HepG2 (cell line): Measurements from ENCODE around the gene ARFIP1. TPM values are rescaled to one million over a fixed set of nuclear protein-coding genes. Genes with fewer than 3 reads are reported as not detected.
"Not testable (repeated sequence)": the region's sequence is repeated elsewhere in the genome, so short reads cannot be mapped to it uniquely, and the experiment has no call there.

ENCODE experiments used
- ATAC-seq: fragments of 200-7000 bp; cut with Tn5 transposase; 3 replicates; pipeline ENCODE4 v1.9.1; 2020; ENCODE audit warnings: mild to moderate bottlenecking, moderate library complexity
- BruUV-seq: library from RNA; stranded (reverse); fragments of 400-500 nt; replicated peaks from 2 replicates; lab custom pipeline; 2021; lab: Mats Ljungman, UMichigan
- CTCF ChIA-PET: fragments of 300-600 bp; formaldehyde crosslinking; extraction: SDS; loops from one replicate; lab custom pipeline; 2021; ENCODE audit warnings: low total read pairs, inconsistent platforms, low intra/inter-chr PET ratio; lab: Yijun Ruan, JAX
- POLR2A ChIA-PET: fragments of 350-600 bp; sonication (Branson Sonifier 250); formaldehyde crosslinking; loops from one replicate; lab custom pipeline; 2020; ENCODE audit warnings: antibody characterized with exemption, inconsistent platforms; lab: Yijun Ruan, JAX
- DNase-seq: peaks from one replicate; pipeline ENCODE4 v3.0.0-alpha.2; 2015; ENCODE audit warnings: low spot score
- FAIRE-seq: peaks from 3 replicates; lab custom pipeline; 2011; peaks lifted over from hg19 to GRCh38; lab: Jason Lieb, UNC
- H2AFZ ChIP-seq: one replicate; pipeline ENCODE4 v1.6.1; 2011; ENCODE audit warnings: low read length, inconsistent platforms
- H3K27ac ChIP-seq: fragments of 300-600 bp; 3 replicates; pipeline ENCODE4 v1.8.0; 2011; ENCODE audit warnings: mixed run types, mild to moderate bottlenecking, mixed read lengths, low read length, inconsistent platforms; ENCODE audit not compliant: insufficient read depth; ENCODE audit errors: extremely low read length
- H3K27me3 ChIP-seq, 2 experiments: fragments of 200-600 bp in 1 of 2; 2 replicates in 1 of 2; 3 replicates in 1 of 2; pipeline versions ENCODE4 v1.6.0 to v1.8.0; 2011; ENCODE audit warnings: low read length in 2 of 2, mild to moderate bottlenecking in 2 of 2, moderate library complexity in 2 of 2, inconsistent platforms in 1 of 2; ENCODE audit not compliant: insufficient read depth in 2 of 2, control insufficient read depth in 1 of 2
- H3K36me3 ChIP-seq, 2 experiments: fragments of 200-600 bp in 1 of 2; replicated peaks in 1 of 2; 2 replicates in 1 of 2; 3 replicates in 1 of 2; pipeline versions ENCODE4 v1.5.1 to v1.8.0; 2011; ENCODE audit warnings: low read length in 2 of 2, inconsistent platforms in 1 of 2; ENCODE audit not compliant: insufficient read depth in 2 of 2, control insufficient read depth in 1 of 2
- H3K4me1 ChIP-seq: 2 replicates; pipeline ENCODE4 v1.5.1; 2012; ENCODE audit warnings: low read length, inconsistent platforms; ENCODE audit not compliant: insufficient read depth
- H3K4me2 ChIP-seq: 2 replicates; pipeline ENCODE4 v1.6.0; 2011; ENCODE audit warnings: low read depth, low read length, inconsistent platforms
- H3K4me3 ChIP-seq, 3 experiments: fragments of 200-600 bp in 1 of 3; sonication (generic), shearing (Covaris generic) in 1 of 3; replicated peaks in 1 of 3; 2 replicates each; pipeline ENCODE4 v1.5.1; 2011 to 2016; ENCODE audit warnings: low read length in 3 of 3, inconsistent platforms in 2 of 3, low read depth in 2 of 3, mild to moderate bottlenecking in 2 of 3, control low read depth in 1 of 3, mixed read lengths in 1 of 3; ENCODE audit not compliant: insufficient read depth in 1 of 3
- H3K79me2 ChIP-seq: one replicate; pipeline ENCODE4 v1.6.1; 2011; ENCODE audit warnings: low read length, inconsistent platforms; ENCODE audit not compliant: insufficient read depth
- H3K9ac ChIP-seq: 2 replicates; pipeline ENCODE4 v1.6.0; 2011; ENCODE audit warnings: mild to moderate bottlenecking, low read depth, low read length, inconsistent platforms; ENCODE audit not compliant: insufficient read depth
- H3K9me3 ChIP-seq: 2 replicates; pipeline ENCODE4 v1.5.1; 2012; ENCODE audit warnings: mild to moderate bottlenecking, low read length
- H4K20me1 ChIP-seq: 2 replicates; pipeline ENCODE4 v1.6.0; 2011; ENCODE audit warnings: inconsistent platforms, mild to moderate bottlenecking, low read length, moderate library complexity; ENCODE audit not compliant: insufficient read depth
- ARNT2 ChIP-seq: sonication (generic); formaldehyde crosslinking; IDR thresholded peaks from 2 replicates; pipeline ENCODE4 v1.8.0; 2022; ENCODE audit warnings: mild to moderate bottlenecking, low read depth, missing genetic modification reagents, moderate library complexity
- PITX1 ChIP-seq: sonication (generic); formaldehyde crosslinking; IDR thresholded peaks from 2 replicates; pipeline ENCODE4 v1.5.1; 2020; ENCODE audit warnings: mild to moderate bottlenecking, missing genetic modification reagents
- ZIK1 ChIP-seq: sonication (generic); formaldehyde crosslinking; IDR thresholded peaks from 2 replicates; pipeline ENCODE4 v1.5.0; 2020; ENCODE audit warnings: mild to moderate bottlenecking, low read depth, missing genetic modification reagents, borderline replicate concordance
- ZNF367 ChIP-seq: sonication (generic); formaldehyde crosslinking; IDR thresholded peaks from 2 replicates; pipeline ENCODE4 v1.4.0; 2020; ENCODE audit warnings: missing genetic modification reagents, borderline replicate concordance
- ZNF407 ChIP-seq: sonication (generic); formaldehyde crosslinking; IDR thresholded peaks from one replicate; pipeline ENCODE4 v1.5.1; 2020; ENCODE audit warnings: mild to moderate bottlenecking, missing genetic modification reagents; ENCODE audit errors: not compliant biosample characterization
- ZNF616 ChIP-seq: sonication (generic); formaldehyde crosslinking; IDR thresholded peaks from 2 replicates; pipeline ENCODE4 v1.5.0; 2020; ENCODE audit warnings: low read depth, mild to moderate bottlenecking, missing genetic modification reagents
- ZNF749 ChIP-seq: sonication (generic); formaldehyde crosslinking; IDR thresholded peaks from 2 replicates; pipeline ENCODE4 v1.8.0; 2022; ENCODE audit warnings: mild to moderate bottlenecking, missing genetic modification reagents, moderate library complexity, borderline replicate concordance
- ZSCAN29 ChIP-seq: sonication (generic); formaldehyde crosslinking; conservative IDR thresholded peaks from 2 replicates; pipeline ENCODE4 v1.4.0; 2020; ENCODE audit warnings: mild to moderate bottlenecking, missing genetic modification reagents
- WGBS: methylation state at CpG from one replicate; pipeline ENCODE4 v1.1.6; 2017; ENCODE audit warnings: low lambda C conversion rate; 5-methylcytosine and 5-hydroxymethylcytosine counted together
- in situ Hi-C: cut with HindIII; loops from 2 replicates; pipeline ENCODE4 v1.10.0; 2017; ENCODE audit warnings: low pct_unique_long_range_greater_than_20kb; ENCODE audit not compliant: extremely low pct_ligation_motif_present
- intact Hi-C: fragments of 100-400 bp; cut with micrococcal nuclease; formaldehyde crosslinking; loops from one replicate; pipeline ENCODE4 v1.10.0; 2022; ENCODE audit not compliant: unreplicated experiment
- polyA plus RNA-seq, 8 experiments: library from polyadenylated mRNA; depleted of rRNA in 3 of 8; stranded (reverse) in 7 of 8; unstranded in 1 of 8; fragments of >200 nt; fragmentation: Illumina TruSeq in 4 of 8; extraction: Trizol in 4 of 8; gene quantifications; 2 replicates each; pipeline versions ENCODE4 v1.2.1 to v1.2.3, GENCODE V29; 2011 to 2016; ENCODE audit warnings: low read depth in 4 of 8, missing spikeins in 1 of 8, mixed read lengths in 1 of 8; ENCODE audit not compliant: insufficient read depth in 1 of 8
- total RNA-seq, 5 experiments: library from RNA; depleted of rRNA; stranded (reverse); fragments of >200 nt; fragmentation: Illumina TruSeq; extraction: Trizol; gene quantifications; 2 replicates each; pipeline ENCODE4 v1.2.3, GENCODE V29; 2016; ENCODE audit warnings: low read depth in 1 of 5

ARFIP1 gene
- total and polyA plus RNA-seq, 2 of the 13 experiments (the other 11 are each of a cell fraction or from before 2014, with no cell fraction given): 9.9 to 27.7 TPM

DNA sequence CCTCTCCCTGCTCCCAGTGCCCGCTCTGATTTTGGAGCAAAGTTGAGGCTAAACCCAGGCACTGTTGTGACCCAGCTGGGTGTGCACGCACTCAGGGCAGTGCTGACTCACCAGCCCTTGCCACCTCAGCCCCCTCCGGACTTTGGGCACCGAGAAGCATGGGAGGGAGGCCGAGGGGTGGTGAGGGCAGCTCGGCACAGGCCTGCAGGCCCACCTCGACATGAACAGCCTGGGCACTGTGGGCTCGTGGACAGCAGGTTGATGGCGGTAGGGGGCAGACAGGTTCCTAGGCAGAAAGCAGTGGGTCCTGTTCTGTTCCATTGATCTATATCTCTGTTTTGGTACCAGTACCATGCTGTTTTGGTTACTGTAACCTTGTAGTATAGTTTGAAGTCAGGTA is 31.1 kb upstream of the ARFIP1 start (continued):
- no peak for TF ChIP-seq ZNF407 (CRISPR knock-in tag)

- in situ Hi-C loops: no loop called here
- Histone ChIP-seq H3K4me2 (no peak overlapping the region), H3K79me2 (no peaks in the 10 kb centered on the region), H3K4me1 (no peaks in the 10 kb centered on the region), H3K36me3 (no peaks in the 10 kb centered on the region), H2AFZ (no peak overlapping the region), H3K27ac (no peak overlapping the region), H3K9ac (no peak overlapping the region), H3K9me3 (no peaks in the 10 kb centered on the region), H4K20me1 (no peaks in the 10 kb centered on the region), H3K27me3 (no peaks in the 10 kb centered on the region), H3K4me3 (no peak overlapping the region)
- CTCF ChIA-PET: no interaction called here
- WGBS: 100% methylated on average over 1 of the region's 1 CpG
- ATAC-seq (no peak), DNase-seq (no peak), FAIRE-seq (no peak)
- no TSS peak for BruUV-seq
- intact Hi-C loops: no loop called here
- POLR2A ChIA-PET: no interaction called here
- no peak for TF ChIP-seq ZSCAN29
- no peak for TF ChIP-seq ZIK1
- TF ChIP-seq ZNF367 (CRISPR knock-in tag): no peak
- TF ChIP-seq ZNF616: no peak
- TF ChIP-seq ARNT2 (CRISPR knock-in tag): no peak
- no peak for TF ChIP-seq PITX1 (CRISPR knock-in tag)
- TF ChIP-seq ZNF749 (CRISPR knock-in tag): no peak
Measured at GRCh38 chr4:152763796-152764195, 16.0 kb upstream of the ARFIP1 start.

DNA sequence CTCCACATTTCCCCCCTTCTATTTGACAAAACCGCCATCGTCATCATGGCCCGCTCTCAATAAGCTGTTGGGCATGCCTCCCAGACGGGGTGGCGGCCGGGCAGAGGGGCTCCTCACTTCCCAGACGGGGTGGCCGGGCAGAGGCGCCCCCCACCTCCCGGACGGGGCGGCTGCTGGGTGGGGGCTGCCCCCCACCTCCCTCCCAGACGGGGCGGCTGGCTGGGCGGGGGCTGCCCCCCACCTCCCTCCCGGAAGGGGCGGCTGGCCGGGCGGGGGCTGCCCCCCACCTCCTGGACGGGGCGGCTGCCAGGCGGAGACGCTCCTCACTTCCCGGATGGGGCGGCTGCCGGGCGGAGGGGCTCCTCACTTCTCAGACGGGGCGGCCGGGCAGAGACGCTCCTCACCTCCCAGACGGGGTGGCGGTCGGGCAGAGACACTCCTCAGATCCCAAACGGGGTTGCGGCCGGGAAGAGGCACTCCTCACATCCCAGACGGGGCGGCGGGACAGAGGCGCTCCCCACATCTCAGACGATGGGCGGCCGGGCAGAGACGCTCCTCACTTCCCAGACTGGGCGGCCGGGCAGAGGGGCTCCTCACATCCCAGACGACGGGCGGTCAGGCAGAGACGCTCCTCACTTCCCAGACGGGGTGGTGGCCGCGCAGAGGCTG is 14.6 kb upstream of the ARFIP1 start:
- DNase-seq, ATAC-seq, H3K79me2 ChIP-seq, H3K4me1 ChIP-seq, H3K4me2 ChIP-seq, H2AFZ ChIP-seq, H3K36me3 ChIP-seq, in situ Hi-C loops, BruUV-seq, POLR2A ChIA-PET, FAIRE-seq, H3K4me3 ChIP-seq, H3K9me3 ChIP-seq, CTCF ChIA-PET, intact Hi-C loops, H3K27ac ChIP-seq, H4K20me1 ChIP-seq, H3K9ac ChIP-seq, H3K27me3 ChIP-seq: not testable (repeated sequence)
- WGBS: 96% methylated on average over 17 of the region's 54 CpGs
